CD4-positive, alpha-beta T cell treated with Interleukin-21 for 1 hour (primary cell): ENCODE measurements around the gene IL1RL2.

Experiments used
- DNase-seq: peaks from one replicate; pipeline ENCODE4 v3.0.0-alpha.2; 2020

Gene IL1RL2

GRCh38 chr2:102159295-102159694 is 27.5 kb upstream of the IL1RL2 start:
- no peak for DNase-seq

GRCh38 chr2:102166189-102166845 is 20.5 kb upstream of the IL1RL2 start:
- no peak for DNase-seq

GRCh38 chr2:102168026-102168771 is 18.6 kb upstream of the IL1RL2 start:
- no peak for DNase-seq

GRCh38 chr2:102171946-102172345 is 14.9 kb upstream of the IL1RL2 start:
- DNase-seq, result no peak

GRCh38 chr2:102172745-102173144 is 14.1 kb upstream of the IL1RL2 start:
- DNase-seq, result no peak

GRCh38 chr2:102176172-102176571 is 10.7 kb upstream of the IL1RL2 start:
- no peak for DNase-seq

GRCh38 chr2:102177814-102178478 is 8.9 kb upstream of the IL1RL2 start:
- no peak for DNase-seq

GRCh38 chr2:102179061-102179460 is 7.8 kb upstream of the IL1RL2 start:
- no peak for DNase-seq

GRCh38 chr2:102179788-102180686 is 6.8 kb upstream of the IL1RL2 start:
- no peak for DNase-seq

- no peak for DNase-seq
Observed at GRCh38 chr2:102180687-102180999, 6.2 kb upstream of the IL1RL2 start.

GRCh38 chr2:102181376-102181775 is 5.4 kb upstream of the IL1RL2 start:
- DNase-seq, result no peak

- DNase-seq, result no peak
Observed at GRCh38 chr2:102181919-102182635, 4.7 kb upstream of the IL1RL2 start.

GRCh38 chr2:102184018-102184417 is 2.8 kb upstream of the IL1RL2 start:
- no peak for DNase-seq

- DNase-seq, result no peak
Observed at GRCh38 chr2:102184568-102184967, 2.3 kb upstream of the IL1RL2 start.

- DNase-seq, result no peak
Observed at GRCh38 chr2:102185347-102185746, 1.5 kb upstream of the IL1RL2 start.

- peak; percentile 27 for DNase-seq
Observed at GRCh38 chr2:102187496-102188150, 800 bp downstream of the IL1RL2 start.

- no peak for DNase-seq
Observed at GRCh38 chr2:102190430-102191107, 3.7 kb downstream of the IL1RL2 start.

GRCh38 chr2:102191501-102191900 is 4.7 kb downstream of the IL1RL2 start:
- no peak for DNase-seq

GRCh38 chr2:102193074-102193473 is 6.3 kb downstream of the IL1RL2 start:
- DNase-seq, result no peak

- no peak for DNase-seq
Observed at GRCh38 chr2:102194609-102195268, 7.9 kb downstream of the IL1RL2 start.
